PFSK-1 (cell line): ENCODE results near the gene AIF1.

Experiments
- FOXP2 ChIP-seq: optimal IDR thresholded peaks from 2 replicates; pipeline ENCODE3; 2011; ENCODE audit warnings: borderline replicate concordance, control low read depth, inconsistent platforms; ENCODE audit not compliant: insufficient read depth; ENCODE audit errors: extremely low read length, extremely low read depth
- POLR2AphosphoS5 ChIP-seq: IDR thresholded peaks from 2 replicates; pipeline ENCODE4 v1.6.1; 2012; ENCODE audit warnings: low read depth, mild to moderate bottlenecking, control low read depth, low read length, moderate library complexity
- REST ChIP-seq, 2 experiments: IDR thresholded peaks; 2 replicates each; pipeline versions ENCODE4 v1.6.1 to v1.8.0; 2011 to 2012; ENCODE audit warnings: low read depth in 2 of 2, low read length in 2 of 2, control low read depth in 1 of 2, inconsistent platforms in 1 of 2, mild to moderate bottlenecking in 1 of 2, moderate library complexity in 1 of 2; ENCODE audit not compliant: insufficient read depth in 1 of 2
- SIN3A ChIP-seq: IDR thresholded peaks from 2 replicates; pipeline ENCODE4 v1.6.1; 2012; ENCODE audit warnings: mild to moderate bottlenecking, low read length, moderate library complexity, borderline replicate concordance; ENCODE audit not compliant: insufficient read depth
- TAF1 ChIP-seq: IDR thresholded peaks from 2 replicates; pipeline ENCODE4 v1.6.1; 2012; ENCODE audit warnings: low read length, control low read depth, borderline replicate concordance; ENCODE audit not compliant: insufficient read depth

Gene AIF1

GRCh38 chr6:31576897-31577578 is 38.0 kb upstream of the AIF1 start:
- no peak for TF ChIP-seq TAF1
- no peak for TF ChIP-seq SIN3A
- no peak for TF ChIP-seq REST (IDR thresholded peaks at IDR 0.05; ENCODE audit: insufficient read depth in 1 of 2, low read depth in 2 of 2, low read length in 2 of 2)
- TF ChIP-seq FOXP2: no peak
- TF ChIP-seq POLR2AphosphoS5: no peak

- no peak for TF ChIP-seq POLR2AphosphoS5
- TF ChIP-seq REST (IDR thresholded peaks at IDR 0.05; ENCODE audit: insufficient read depth in 1 of 2, low read depth in 2 of 2, low read length in 2 of 2): no peak
- no peak for TF ChIP-seq SIN3A
- TF ChIP-seq TAF1: no peak
- no peak for TF ChIP-seq FOXP2
These were observed 37.5 kb upstream of the AIF1 start for GRCh38 chr6:31577579-31577966.

- TF ChIP-seq POLR2AphosphoS5: no peak
These were observed 36.6 kb upstream of the AIF1 start for GRCh38 chr6:31578184-31579118.

- TF ChIP-seq FOXP2 (no peak), POLR2AphosphoS5 (no peak), SIN3A (no peak)
These were observed 35.9 kb upstream of the AIF1 start for GRCh38 chr6:31579119-31579505.

GRCh38 chr6:31579546-31580437 is 35.2 kb upstream of the AIF1 start:
- TF ChIP-seq FOXP2 (no peak), TAF1 (no peak), REST (IDR thresholded peaks at IDR 0.05; ENCODE audit: insufficient read depth in 1 of 2, low read depth in 2 of 2, low read length in 2 of 2) (no peak), POLR2AphosphoS5 (no peak), SIN3A (no peak)

- TF ChIP-seq POLR2AphosphoS5: no peak
- TF ChIP-seq FOXP2: no peak
- TF ChIP-seq SIN3A: no peak
- TF ChIP-seq TAF1: no peak
- TF ChIP-seq REST (IDR thresholded peaks at IDR 0.05; ENCODE audit: insufficient read depth in 1 of 2, low read depth in 2 of 2, low read length in 2 of 2): no peak
These were observed 34.6 kb upstream of the AIF1 start for GRCh38 chr6:31580438-31580740.
